AG09309 (cell line): ENCODE measurements around the gene FOXA3.
"Not testable (repeated sequence)": the region's sequence is repeated elsewhere in the genome, so short reads cannot be mapped to it uniquely, and the experiment has no call there.

Experiments
- DNase-seq: peaks from one replicate; pipeline ENCODE4 v3.0.0-alpha.2; 2010; ENCODE audit warnings: low read depth
- H3K4me3 ChIP-seq: 2 replicates; pipeline ENCODE4 v1.5.1; 2011; ENCODE audit warnings: mild to moderate bottlenecking, low read depth, low read length, moderate library complexity; ENCODE audit not compliant: control insufficient read depth
- CTCF ChIP-seq: IDR thresholded peaks from 2 replicates; pipeline ENCODE4 v1.5.1; 2011; ENCODE audit warnings: mild to moderate bottlenecking, low read depth, low read length, inconsistent platforms; ENCODE audit not compliant: insufficient read depth, control insufficient read depth; ENCODE audit errors: missing control alignments

The FOXA3 gene

GRCh38 chr19:45864629-45865082 lies 530 bp downstream of the FOXA3 start:
- TF ChIP-seq CTCF: no peak
- H3K4me3 ChIP-seq: no peak overlapping the region
- DNase-seq: no peak

GRCh38 chr19:45865269-45865948 lies 1.3 kb downstream of the FOXA3 start:
- TF ChIP-seq CTCF: no peak
- DNase-seq: no peak
- no peak overlapping the region for H3K4me3 ChIP-seq

GRCh38 chr19:45866400-45867176 lies 2.5 kb downstream of the FOXA3 start:
- no peak overlapping the region for H3K4me3 ChIP-seq
- no peak for DNase-seq
- TF ChIP-seq CTCF: no peak

GRCh38 chr19:45867241-45867640 lies 3.1 kb downstream of the FOXA3 start:
- H3K4me3 ChIP-seq, DNase-seq: not testable (repeated sequence)

- no peak for DNase-seq
- H3K4me3 ChIP-seq: no peak overlapping the region
- TF ChIP-seq CTCF: no peak
Observed at GRCh38 chr19:45870798-45871197, 6.7 kb downstream of the FOXA3 start.

GRCh38 chr19:45872095-45872919 lies 8.2 kb downstream of the FOXA3 start:
- H3K4me3 ChIP-seq: no peak overlapping the region
- TF ChIP-seq CTCF: no peak
- DNase-seq: no peak
